RPMI8226 (cell line): ENCODE measurements around the gene SYT9.

Experiments
- DNase-seq: peaks from one replicate; pipeline ENCODE4 v3.0.0-alpha.2; 2015

Gene SYT9

GRCh38 chr11:7484645-7485044 is 232.9 kb downstream of the SYT9 start:
- no peak for DNase-seq

GRCh38 chr11:7485186-7486097 is 233.7 kb downstream of the SYT9 start, which contains the start of gene OLFML1:
Gene OLFML1 (plus strand): TSS chr11:7485506. CDS start chr11:7485876, 370 bp downstream.
- DNase-seq = no peak

- DNase-seq = no peak
Observed at GRCh38 chr11:7486098-7486780, 234.5 kb downstream of the SYT9 start.

GRCh38 chr11:7486781-7487140 is 235.1 kb downstream of the SYT9 start:
- no peak for DNase-seq

GRCh38 chr11:7487360-7487759 is 235.7 kb downstream of the SYT9 start:
- no peak for DNase-seq

GRCh38 chr11:7488681-7489080 is 237.0 kb downstream of the SYT9 start:
- DNase-seq = no peak

GRCh38 chr11:7489376-7489775 is 237.7 kb downstream of the SYT9 start:
- DNase-seq = no peak

GRCh38 chr11:7490054-7490453 is 238.3 kb downstream of the SYT9 start:
- DNase-seq = no peak

GRCh38 chr11:7490535-7490934 is 238.8 kb downstream of the SYT9 start:
- no peak for DNase-seq

- DNase-seq = no peak
Observed at GRCh38 chr11:7492253-7492652, 240.5 kb downstream of the SYT9 start.

- no peak for DNase-seq
Observed at GRCh38 chr11:7493670-7494069, 242.0 kb downstream of the SYT9 start.

- DNase-seq = no peak
Observed at GRCh38 chr11:7494086-7494745, 242.5 kb downstream of the SYT9 start.

- peak; percentile 69 for DNase-seq
Observed at GRCh38 chr11:7495882-7496551, 244.3 kb downstream of the SYT9 start.

- DNase-seq = no peak
Observed at GRCh38 chr11:7498193-7498592, 246.5 kb downstream of the SYT9 start.

GRCh38 chr11:7499081-7499480 is 247.4 kb downstream of the SYT9 start:
- DNase-seq = no peak

- no peak for DNase-seq
Observed at GRCh38 chr11:7500251-7500650, 248.5 kb downstream of the SYT9 start.

GRCh38 chr11:7501251-7501650 is 249.5 kb downstream of the SYT9 start:
- DNase-seq = no peak

GRCh38 chr11:7501894-7502293 is 250.2 kb downstream of the SYT9 start:
- no peak for DNase-seq

GRCh38 chr11:7506243-7506642 is 254.5 kb downstream of the SYT9 start:
- no peak for DNase-seq

- no peak for DNase-seq
Observed at GRCh38 chr11:7508087-7508486, 256.4 kb downstream of the SYT9 start.

GRCh38 chr11:7509966-7510365 is 258.3 kb downstream of the SYT9 start:
- DNase-seq = no peak

GRCh38 chr11:7511401-7511800 is 259.7 kb downstream of the SYT9 start:
- peak; percentile 73 for DNase-seq
